ENCODE results near the gene SDC3.

Gene SDC3

GRCh38 chr1:30909365-30910068 lies 959 bp upstream of the SDC3 start:
- Histone ChIP-seq H3K4me1 (ENCODE audit: insufficient read depth, low read length) (peaks cover 21% of the 10 kb centered on the region), H3K9ac (ENCODE audit: low read depth, low read length) (peak overlapping the region; percentile 24; the same call in 1 of the 2 replicates), H3K36me3 (ENCODE audit: insufficient read depth, low read depth, low read length) (no peaks in the 10 kb centered on the region), H3K9me3 (ENCODE audit: insufficient read depth, low read depth, low read length) (no peaks in the 10 kb centered on the region), H3K27ac (ENCODE audit: low read length) (no peak overlapping the region), H3K4me3 (ENCODE audit: low read length) (peak overlapping the region; percentile 64), H3K27me3 (ENCODE audit: insufficient read depth, low read length) (peaks cover 20% of the 10 kb centered on the region)

GRCh38 chr1:30908316-30908695 lies 252 bp downstream of the SDC3 start:
- H3K4me3 ChIP-seq (ENCODE audit: low read length): peak overlapping the region; percentile 69; the same call in 1 of the 2 replicates

GRCh38 chr1:30907481-30908315 lies 860 bp downstream of the SDC3 start:
- Histone ChIP-seq H3K27ac (ENCODE audit: low read length) (no peak overlapping the region), H3K9ac (ENCODE audit: low read depth, low read length) (peak overlapping the region; percentile 46; the same call in 1 of the 2 replicates), H3K9me3 (ENCODE audit: insufficient read depth, low read depth, low read length) (no peaks in the 10 kb centered on the region), H3K4me1 (ENCODE audit: insufficient read depth, low read length) (peaks cover 22% of the 10 kb centered on the region), H3K4me3 (ENCODE audit: low read length) (peak overlapping the region; percentile 69), H3K36me3 (ENCODE audit: insufficient read depth, low read depth, low read length) (no peaks in the 10 kb centered on the region), H3K27me3 (ENCODE audit: insufficient read depth, low read length) (peaks cover 20% of the 10 kb centered on the region)

More at GRCh38 chr1:30908316-30908695, 252 bp downstream of the SDC3 start:
- Histone ChIP-seq H3K27ac (ENCODE audit: low read length) (no peak overlapping the region), H3K9ac (ENCODE audit: low read depth, low read length) (no peak overlapping the region), H3K4me1 (ENCODE audit: insufficient read depth, low read length) (peaks cover 22% of the 10 kb centered on the region), H3K9me3 (ENCODE audit: insufficient read depth, low read depth, low read length) (no peaks in the 10 kb centered on the region), H3K27me3 (ENCODE audit: insufficient read depth, low read length) (peaks cover 20% of the 10 kb centered on the region), H3K36me3 (ENCODE audit: insufficient read depth, low read depth, low read length) (no peaks in the 10 kb centered on the region)

- Histone ChIP-seq H3K4me3 (ENCODE audit: low read length) (peak overlapping the region; percentile 69), H3K27ac (ENCODE audit: low read length) (no peak overlapping the region), H3K9ac (ENCODE audit: low read depth, low read length) (no peak overlapping the region), H3K4me1 (ENCODE audit: insufficient read depth, low read length) (peaks cover 30% of the 10 kb centered on the region), H3K27me3 (ENCODE audit: insufficient read depth, low read length) (peaks cover 20% of the 10 kb centered on the region), H3K9me3 (ENCODE audit: insufficient read depth, low read depth, low read length) (no peaks in the 10 kb centered on the region), H3K36me3 (ENCODE audit: insufficient read depth, low read depth, low read length) (no peaks in the 10 kb centered on the region)
Observed at GRCh38 chr1:30906631-30907441, 1.7 kb downstream of the SDC3 start.

GRCh38 chr1:30905916-30906620 lies 2.5 kb downstream of the SDC3 start:
- H3K9me3 ChIP-seq (ENCODE audit: insufficient read depth, low read depth, low read length): no peaks in the 10 kb centered on the region
- no peak overlapping the region for H3K4me3 ChIP-seq (ENCODE audit: low read length)
- no peak overlapping the region for H3K9ac ChIP-seq (ENCODE audit: low read depth, low read length)
- H3K27ac ChIP-seq (ENCODE audit: low read length): no peak overlapping the region
- no peaks in the 10 kb centered on the region for H3K36me3 ChIP-seq (ENCODE audit: insufficient read depth, low read depth, low read length)
- peaks cover 29% of the 10 kb centered on the region for H3K4me1 ChIP-seq (ENCODE audit: insufficient read depth, low read length)
- H3K27me3 ChIP-seq (ENCODE audit: insufficient read depth, low read length): peaks cover 20% of the 10 kb centered on the region

- Histone ChIP-seq H3K4me1 (ENCODE audit: insufficient read depth, low read length) (peaks cover 27% of the 10 kb centered on the region), H3K9me3 (ENCODE audit: insufficient read depth, low read depth, low read length) (no peaks in the 10 kb centered on the region), H3K27me3 (ENCODE audit: insufficient read depth, low read length) (peaks cover 20% of the 10 kb centered on the region), H3K9ac (ENCODE audit: low read depth, low read length) (no peak overlapping the region), H3K27ac (ENCODE audit: low read length) (no peak overlapping the region), H3K4me3 (ENCODE audit: low read length) (no peak overlapping the region), H3K36me3 (ENCODE audit: insufficient read depth, low read depth, low read length) (no peaks in the 10 kb centered on the region)
Observed at GRCh38 chr1:30905403-30905802, 3.2 kb downstream of the SDC3 start.

- Histone ChIP-seq H3K4me3 (ENCODE audit: low read length) (no peak overlapping the region), H3K9ac (ENCODE audit: low read depth, low read length) (no peak overlapping the region), H3K36me3 (ENCODE audit: insufficient read depth, low read depth, low read length) (no peaks in the 10 kb centered on the region), H3K27ac (ENCODE audit: low read length) (no peak overlapping the region), H3K4me1 (ENCODE audit: insufficient read depth, low read length) (peaks cover 27% of the 10 kb centered on the region), H3K9me3 (ENCODE audit: insufficient read depth, low read depth, low read length) (no peaks in the 10 kb centered on the region), H3K27me3 (ENCODE audit: insufficient read depth, low read length) (peaks cover 20% of the 10 kb centered on the region)
Observed at GRCh38 chr1:30904962-30905335, 3.6 kb downstream of the SDC3 start.

- Histone ChIP-seq H3K9me3 (ENCODE audit: insufficient read depth, low read depth, low read length) (no peaks in the 10 kb centered on the region), H3K36me3 (ENCODE audit: insufficient read depth, low read depth, low read length) (no peaks in the 10 kb centered on the region), H3K27ac (ENCODE audit: low read length) (no peak overlapping the region), H3K4me1 (ENCODE audit: insufficient read depth, low read length) (peaks cover 22% of the 10 kb centered on the region), H3K27me3 (ENCODE audit: insufficient read depth, low read length) (peaks cover 16% of the 10 kb centered on the region), H3K9ac (ENCODE audit: low read depth, low read length) (no peak overlapping the region), H3K4me3 (ENCODE audit: low read length) (no peak overlapping the region)
Observed at GRCh38 chr1:30904191-30904961, 4.2 kb downstream of the SDC3 start.

GRCh38 chr1:30903343-30904034 lies 5.1 kb downstream of the SDC3 start:
- Histone ChIP-seq H3K27ac (ENCODE audit: low read length) (no peak overlapping the region), H3K9ac (ENCODE audit: low read depth, low read length) (no peak overlapping the region), H3K36me3 (ENCODE audit: insufficient read depth, low read depth, low read length) (no peaks in the 10 kb centered on the region), H3K27me3 (ENCODE audit: insufficient read depth, low read length) (peaks cover 11% of the 10 kb centered on the region), H3K4me1 (ENCODE audit: insufficient read depth, low read length) (peaks cover 17% of the 10 kb centered on the region), H3K4me3 (ENCODE audit: low read length) (no peak overlapping the region), H3K9me3 (ENCODE audit: insufficient read depth, low read depth, low read length) (no peaks in the 10 kb centered on the region)

- H3K4me1 ChIP-seq (ENCODE audit: insufficient read depth, low read length): peaks cover 17% of the 10 kb centered on the region
- no peak overlapping the region for H3K9ac ChIP-seq (ENCODE audit: low read depth, low read length)
- H3K27me3 ChIP-seq (ENCODE audit: insufficient read depth, low read length): peaks cover 8% of the 10 kb centered on the region
- no peak overlapping the region for H3K27ac ChIP-seq (ENCODE audit: low read length)
- no peaks in the 10 kb centered on the region for H3K36me3 ChIP-seq (ENCODE audit: insufficient read depth, low read depth, low read length)
- no peak overlapping the region for H3K4me3 ChIP-seq (ENCODE audit: low read length)
- no peaks in the 10 kb centered on the region for H3K9me3 ChIP-seq (ENCODE audit: insufficient read depth, low read depth, low read length)
Observed at GRCh38 chr1:30902593-30903290, 5.8 kb downstream of the SDC3 start.
